GM18511 (cell line): ENCODE results near the gene PGAP3.
"Not testable (repeated sequence)": the region's sequence is repeated elsewhere in the genome, so short reads cannot be mapped to it uniquely, and the experiment has no call there.

Source experiments
- ATAC-seq: cut with Tn5 transposase; IDR thresholded peaks from one replicate; pipeline ENCODE4 v1.9.1; 2021; ENCODE audit warnings: mild to moderate bottlenecking, moderate library complexity; ENCODE audit not compliant: unreplicated experiment

The PGAP3 gene, protein sequence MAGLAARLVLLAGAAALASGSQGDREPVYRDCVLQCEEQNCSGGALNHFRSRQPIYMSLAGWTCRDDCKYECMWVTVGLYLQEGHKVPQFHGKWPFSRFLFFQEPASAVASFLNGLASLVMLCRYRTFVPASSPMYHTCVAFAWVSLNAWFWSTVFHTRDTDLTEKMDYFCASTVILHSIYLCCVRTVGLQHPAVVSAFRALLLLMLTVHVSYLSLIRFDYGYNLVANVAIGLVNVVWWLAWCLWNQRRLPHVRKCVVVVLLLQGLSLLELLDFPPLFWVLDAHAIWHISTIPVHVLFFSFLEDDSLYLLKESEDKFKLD

GRCh38 chr17:39687546-39688474 lies at the start of gene PGAP3:
TSS of gene PGAP3 (minus strand) at chr17:39688057. CDS start at chr17:39688014, 43 bp downstream.
- peak; percentile 83 for ATAC-seq

DNA sequence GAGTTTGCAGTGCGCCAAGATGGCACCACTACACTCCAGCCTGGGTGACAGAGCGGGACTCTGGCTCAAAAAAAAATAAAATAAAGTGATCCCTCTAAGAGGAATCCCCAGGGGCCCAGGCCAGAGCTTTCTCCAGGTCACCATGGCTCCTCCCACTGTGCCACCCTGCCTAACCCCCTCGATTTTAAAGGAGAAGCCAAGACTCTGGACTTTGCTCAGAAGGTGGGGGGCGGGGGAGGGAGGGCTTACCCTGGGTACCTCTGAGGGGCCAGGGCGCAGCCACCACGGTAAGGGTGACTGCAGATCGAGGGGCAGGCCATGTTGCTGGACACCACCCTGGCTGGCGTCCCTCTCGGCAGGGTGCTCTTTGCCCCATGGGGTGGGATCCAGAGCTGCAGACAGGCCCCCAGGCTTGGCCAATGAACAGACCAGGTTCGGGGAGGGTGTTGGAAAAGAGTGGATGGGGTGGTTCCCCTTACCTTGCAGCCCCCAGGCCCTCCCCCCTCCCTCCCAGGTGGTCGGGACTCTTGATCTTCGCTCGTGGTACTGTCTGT lies 49.4 kb upstream of the PGAP3 start:
- no peak for ATAC-seq

DNA sequence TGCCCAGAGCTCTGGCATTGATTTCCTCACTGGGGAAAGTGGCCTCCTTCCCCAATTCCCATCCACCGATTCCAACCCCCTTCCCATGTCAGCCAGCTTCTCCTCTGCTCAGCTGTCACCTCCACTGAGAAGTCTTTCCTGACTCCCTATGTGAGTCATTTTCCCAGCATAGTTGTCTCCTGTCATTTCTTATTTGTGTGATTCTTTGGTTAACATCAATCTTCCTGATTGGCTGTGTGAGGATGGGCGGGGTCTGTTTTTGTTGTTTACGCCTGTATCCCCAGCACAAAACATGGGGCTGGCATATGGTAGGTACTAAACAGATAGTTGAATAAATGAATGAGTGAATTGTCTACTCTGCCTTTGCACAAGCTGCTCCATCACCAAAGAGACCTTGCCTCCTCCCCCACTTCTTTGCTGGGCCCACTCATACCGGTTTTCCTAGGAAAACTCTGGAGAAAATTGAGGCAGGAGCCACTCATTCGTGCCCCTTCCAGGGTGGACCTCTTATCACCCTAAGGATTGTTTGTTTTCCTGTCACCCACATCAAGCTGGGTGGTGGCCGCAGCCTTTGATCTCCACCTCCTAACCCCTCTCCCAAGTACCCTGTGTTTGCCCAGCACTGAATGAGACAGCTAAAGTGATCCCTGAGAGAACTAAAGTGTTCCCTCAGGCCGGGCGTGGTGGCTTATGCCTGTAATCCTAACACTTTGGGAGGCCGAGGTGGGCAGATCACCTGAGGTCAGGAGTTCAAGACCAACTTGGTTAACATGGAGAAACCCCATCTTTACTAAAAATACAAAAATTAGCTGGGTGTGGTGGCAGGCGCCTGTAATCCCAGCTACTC lies 48.7 kb upstream of the PGAP3 start:
- ATAC-seq: no peak

DNA sequence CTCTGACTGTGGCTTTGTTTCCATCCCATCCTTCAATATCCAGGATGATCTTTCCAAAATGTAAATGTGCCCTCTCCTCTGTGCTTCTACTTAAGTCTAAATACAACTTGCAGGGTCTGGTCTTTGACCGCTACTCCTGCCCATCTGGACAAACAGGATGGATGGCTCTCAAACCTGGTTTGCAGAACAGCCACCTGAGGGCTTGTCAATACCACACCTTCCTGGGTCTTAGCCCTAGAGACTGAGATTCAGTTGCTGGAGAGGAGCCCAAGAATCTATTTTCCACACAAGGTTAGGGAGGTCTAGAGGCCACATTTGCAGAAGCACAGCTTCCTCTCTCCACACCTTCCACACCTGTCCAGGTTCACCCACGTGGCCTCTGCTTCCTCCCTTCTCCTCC lies 48.0 kb upstream of the PGAP3 start:
- no peak for ATAC-seq

- no peak for ATAC-seq
Observed at GRCh38 chr17:39732586-39732985, 44.7 kb upstream of the PGAP3 start.

- ATAC-seq: peak; percentile 86
Observed at GRCh38 chr17:39730095-39730921, 42.5 kb upstream of the PGAP3 start, which contains the start of gene MIEN1. TSS of gene MIEN1 (minus strand) at chr17:39730532. CDS start at chr17:39730495, 37 bp downstream.

- no peak for ATAC-seq
Observed at GRCh38 chr17:39729280-39729851, 41.5 kb upstream of the PGAP3 start.

GRCh38 chr17:39727556-39727955 lies 39.7 kb upstream of the PGAP3 start:
- no peak for ATAC-seq

DNA sequence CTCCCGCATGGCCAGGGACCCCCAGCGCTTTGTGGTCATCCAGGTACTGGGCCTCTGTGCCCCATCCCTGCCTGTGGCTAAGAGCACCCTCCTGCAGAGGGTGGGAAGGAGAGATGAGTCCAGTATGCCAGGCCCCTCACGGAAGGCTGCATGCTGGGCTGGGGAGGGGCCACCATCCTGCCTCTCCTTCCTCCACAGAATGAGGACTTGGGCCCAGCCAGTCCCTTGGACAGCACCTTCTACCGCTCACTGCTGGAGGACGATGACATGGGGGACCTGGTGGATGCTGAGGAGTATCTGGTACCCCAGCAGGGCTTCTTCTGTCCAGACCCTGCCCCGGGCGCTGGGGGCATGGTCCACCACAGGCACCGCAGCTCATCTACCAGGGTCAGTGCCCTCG lies 38.8 kb upstream of the PGAP3 start:
- no peak for ATAC-seq

GRCh38 chr17:39725923-39726322 lies 38.1 kb upstream of the PGAP3 start:
- ATAC-seq: not testable (repeated sequence)

GRCh38 chr17:39724731-39725130 lies 36.9 kb upstream of the PGAP3 start:
- ATAC-seq: no peak

DNA sequence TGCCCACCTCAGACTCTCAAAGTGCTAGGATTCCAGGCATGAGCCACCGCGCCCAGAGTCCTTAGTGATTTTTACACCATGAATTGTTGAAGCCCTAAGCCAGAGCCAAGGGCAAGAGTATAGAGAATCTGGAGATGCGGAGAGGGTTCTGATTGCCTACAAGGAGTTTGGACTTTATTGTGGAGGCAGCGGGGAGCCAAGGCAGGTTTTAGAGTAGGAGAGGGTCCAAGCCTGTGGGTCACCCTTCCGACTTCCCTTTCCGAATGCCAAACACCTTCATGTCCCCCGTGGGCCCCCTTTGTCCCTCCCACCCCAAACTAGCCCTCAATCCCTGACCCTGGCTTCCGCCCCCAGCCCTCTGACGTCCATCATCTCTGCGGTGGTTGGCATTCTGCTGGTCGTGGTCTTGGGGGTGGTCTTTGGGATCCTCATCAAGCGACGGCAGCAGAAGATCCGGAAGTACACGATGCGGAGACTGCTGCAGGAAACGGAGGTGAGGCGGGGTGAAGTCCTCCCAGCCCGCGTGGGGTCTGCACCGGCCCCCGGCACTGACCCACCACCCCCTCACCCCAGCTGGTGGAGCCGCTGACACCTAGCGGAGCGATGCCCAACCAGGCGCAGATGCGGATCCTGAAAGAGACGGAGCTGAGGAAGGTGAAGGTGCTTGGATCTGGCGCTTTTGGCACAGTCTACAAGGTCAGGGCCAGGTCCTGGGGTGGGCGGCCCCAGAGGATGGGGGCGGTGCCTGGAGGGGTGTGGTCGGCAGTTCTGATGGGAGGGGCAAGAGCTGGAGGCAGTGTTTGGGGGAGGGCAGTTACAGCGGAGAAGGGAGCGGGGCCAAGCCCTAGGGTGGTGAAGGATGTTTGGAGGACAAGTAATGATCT lies 35.4 kb upstream of the PGAP3 start:
- no peak for ATAC-seq

DNA sequence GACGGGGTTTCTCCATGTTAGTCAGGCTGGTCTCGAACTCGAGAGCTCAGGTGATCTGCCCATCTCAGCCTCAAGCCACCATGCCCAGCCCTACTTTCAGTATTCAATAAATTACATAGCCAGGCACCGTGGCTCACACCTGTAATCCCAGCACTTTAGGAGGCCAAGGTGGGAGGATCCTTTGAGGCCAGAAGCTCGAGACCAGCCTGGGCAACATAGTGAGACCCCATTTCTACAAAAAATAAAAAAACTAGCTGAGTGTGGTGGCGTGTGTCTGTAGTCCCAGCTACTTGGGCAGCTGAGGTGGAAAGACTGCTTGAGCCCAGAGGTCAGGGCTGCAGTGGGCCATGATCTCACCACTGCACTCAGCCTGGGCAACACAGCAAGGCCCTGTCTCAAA lies 34.2 kb upstream of the PGAP3 start:
- no peak for ATAC-seq

GRCh38 chr17:39719563-39720355 lies 31.9 kb upstream of the PGAP3 start:
- no peak for ATAC-seq

DNA sequence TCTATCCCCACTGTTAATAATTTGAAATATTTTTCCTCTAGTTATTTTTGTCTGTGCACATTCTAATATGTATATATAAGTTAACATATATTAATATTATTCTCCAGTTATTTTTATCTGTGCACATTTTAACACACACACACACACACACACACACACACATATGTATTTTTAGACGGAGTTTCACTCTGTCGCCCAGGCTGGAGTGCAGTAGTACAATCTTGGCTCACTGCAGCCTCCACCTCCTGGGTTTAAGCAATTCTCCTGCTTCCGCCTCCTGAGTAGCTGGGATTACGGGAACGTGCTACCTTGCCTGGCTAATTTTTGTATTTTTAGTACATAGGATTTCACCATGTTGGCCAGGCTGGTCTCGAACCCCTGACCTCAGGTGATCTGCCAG lies 29.8 kb upstream of the PGAP3 start:
- ATAC-seq: no peak

DNA sequence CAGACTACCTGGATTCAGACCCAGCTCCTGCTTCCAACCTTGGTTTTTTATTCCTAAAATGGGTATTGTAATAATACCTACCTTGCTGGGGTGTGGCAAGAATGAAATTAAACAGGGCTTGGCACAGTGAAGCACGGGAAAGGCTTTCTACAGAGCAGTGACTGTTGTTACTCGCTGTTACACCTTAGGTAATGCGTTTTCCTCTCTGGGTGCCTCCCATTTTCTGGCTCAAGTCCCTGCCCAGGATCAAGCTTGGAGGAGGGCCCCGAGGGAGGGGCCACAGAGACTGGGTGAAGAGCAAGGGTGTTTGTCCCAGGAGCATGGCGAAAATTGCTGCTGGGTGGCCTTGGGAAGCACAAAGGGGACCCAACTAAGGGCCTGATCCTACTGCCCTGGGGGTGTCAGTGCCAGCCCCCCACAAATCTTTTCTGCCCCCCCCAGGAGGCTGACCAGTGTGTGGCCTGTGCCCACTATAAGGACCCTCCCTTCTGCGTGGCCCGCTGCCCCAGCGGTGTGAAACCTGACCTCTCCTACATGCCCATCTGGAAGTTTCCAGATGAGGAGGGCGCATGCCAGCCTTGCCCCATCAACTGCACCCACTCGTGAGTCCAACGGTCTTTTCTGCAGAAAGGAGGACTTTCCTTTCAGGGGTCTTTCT lies 29.2 kb upstream of the PGAP3 start:
- no peak for ATAC-seq
